ENCODE measurements around the gene PGD. TPM values are rescaled to one million over a fixed set of nuclear protein-coding genes. Genes with fewer than 3 reads are reported as not detected.

Gene PGD
- total and polyA plus RNA-seq, 12 donors, result 14.3 to 60.9 (median 31.2) TPM

GRCh38 chr1:10432910-10433700, 34.2 kb downstream of the PGD start:
- H3K27ac ChIP-seq, result no peak overlapping the region
- peaks cover 0 to 19% (median 13%) of the 10 kb centered on the region in 9 donors for H3K4me1 ChIP-seq
- 81% methylated on average over 14 of the region's 14 CpGs for WGBS, 2 donors
- no peak for DNase-seq
- ATAC-seq, result no peak
- TF ChIP-seq, protein P1, sequence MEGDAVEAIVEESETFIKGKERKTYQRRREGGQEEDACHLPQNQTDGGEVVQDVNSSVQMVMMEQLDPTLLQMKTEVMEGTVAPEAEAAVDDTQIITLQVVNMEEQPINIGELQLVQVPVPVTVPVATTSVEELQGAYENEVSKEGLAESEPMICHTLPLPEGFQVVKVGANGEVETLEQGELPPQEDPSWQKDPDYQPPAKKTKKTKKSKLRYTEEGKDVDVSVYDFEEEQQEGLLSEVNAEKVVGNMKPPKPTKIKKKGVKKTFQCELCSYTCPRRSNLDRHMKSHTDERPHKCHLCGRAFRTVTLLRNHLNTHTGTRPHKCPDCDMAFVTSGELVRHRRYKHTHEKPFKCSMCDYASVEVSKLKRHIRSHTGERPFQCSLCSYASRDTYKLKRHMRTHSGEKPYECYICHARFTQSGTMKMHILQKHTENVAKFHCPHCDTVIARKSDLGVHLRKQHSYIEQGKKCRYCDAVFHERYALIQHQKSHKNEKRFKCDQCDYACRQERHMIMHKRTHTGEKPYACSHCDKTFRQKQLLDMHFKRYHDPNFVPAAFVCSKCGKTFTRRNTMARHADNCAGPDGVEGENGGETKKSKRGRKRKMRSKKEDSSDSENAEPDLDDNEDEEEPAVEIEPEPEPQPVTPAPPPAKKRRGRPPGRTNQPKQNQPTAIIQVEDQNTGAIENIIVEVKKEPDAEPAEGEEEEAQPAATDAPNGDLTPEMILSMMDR (IDR thresholded peaks at IDR 0.05), result no peak
- H3K9me3 ChIP-seq, result no peaks in the 10 kb centered on the region
- intact Hi-C loops (cut with DNase I), result loop anchor here in 6 of 10 donors (5.0 to 10.0 kb wide), 5 partner anchors 39 to 806 kb away; partner anchors contain the start of genes DFFA (in 1 of the 6) and PEX14 (in 1 of the 6)
- peaks cover 0 to 6% (median 0%) of the 10 kb centered on the region in 9 donors for H3K36me3 ChIP-seq
- H3K4me3 ChIP-seq, result no peak overlapping the region
- no peaks in the 10 kb centered on the region for H3K27me3 ChIP-seq

DNA sequence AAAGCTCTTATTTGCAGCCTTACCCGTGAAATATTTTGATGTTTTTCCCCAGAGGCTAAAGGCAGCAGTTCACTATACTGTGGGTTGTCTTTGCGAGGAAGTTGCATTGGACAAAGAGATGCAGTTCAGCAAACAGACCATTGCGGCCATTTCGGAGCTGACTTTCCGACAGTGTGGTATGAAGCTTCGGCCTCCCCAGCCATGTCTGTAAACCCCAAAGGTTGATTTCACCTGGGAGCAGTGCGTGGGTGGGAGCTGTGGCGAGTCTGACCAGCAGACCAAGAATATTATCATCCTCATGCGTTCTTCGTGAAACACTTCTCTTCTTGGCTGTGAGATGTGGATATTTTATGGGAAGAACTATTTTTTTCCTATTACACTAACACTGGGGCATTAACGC, 34.9 kb downstream of the PGD start:
- Histone ChIP-seq H3K27ac (no peak overlapping the region), H3K36me3 (peaks cover 0 to 6% (median 0%) of the 10 kb centered on the region in 9 donors), H3K9me3 (no peaks in the 10 kb centered on the region), H3K4me3 (no peak overlapping the region), H3K27me3 (no peaks in the 10 kb centered on the region), H3K4me1 (peaks cover 0 to 24% (median 13%) of the 10 kb centered on the region in 9 donors)
- 88 to 90% methylated on average over 11 of the region's 11 CpGs for WGBS, 2 donors
- TF ChIP-seq, protein P1 (IDR thresholded peaks at IDR 0.05), result no peak
- intact Hi-C loops (cut with DNase I), result loop anchor here in 6 of 10 donors (5.0 to 10.0 kb wide), 5 partner anchors 39 to 806 kb away; partner anchors contain the start of genes DFFA (in 1 of the 6) and PEX14 (in 1 of the 6)
- ATAC-seq (no peak), DNase-seq (no peak)

DNA sequence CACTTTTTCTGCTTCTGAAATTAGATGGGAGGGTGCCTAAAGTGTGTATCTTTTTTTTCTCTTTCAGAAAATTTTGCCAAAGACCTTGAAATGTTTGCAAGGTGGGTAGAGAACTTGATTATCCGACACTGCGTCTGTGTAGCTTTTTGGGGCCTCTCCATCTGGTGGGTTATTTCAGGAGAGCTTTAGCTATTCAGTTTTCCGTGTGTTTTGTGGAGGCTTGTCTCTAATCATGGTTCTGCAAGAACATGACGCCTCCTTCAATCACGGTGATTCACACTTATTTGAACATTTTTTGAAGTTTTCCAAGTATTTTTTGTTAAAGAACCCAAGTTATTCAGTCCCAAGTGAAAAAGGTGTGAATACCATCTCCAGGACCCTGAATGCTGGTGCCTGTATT, 35.7 kb downstream of the PGD start:
- TF ChIP-seq, protein P1 (IDR thresholded peaks at IDR 0.05), result no peak
- intact Hi-C loops (cut with DNase I), result loop anchor here in 6 of 10 donors (5.0 to 10.0 kb wide), 5 partner anchors 38 to 807 kb away; partner anchors contain the start of genes DFFA (in 1 of the 6) and PEX14 (in 1 of the 6)
- H3K36me3 ChIP-seq, result peaks cover 0 to 6% (median 0%) of the 10 kb centered on the region in 9 donors
- H3K9me3 ChIP-seq, result no peaks in the 10 kb centered on the region
- ATAC-seq (no peak), DNase-seq (no peak)
- no peak overlapping the region for H3K27ac ChIP-seq
- 94 to 96% methylated on average over 5 of the region's 5 CpGs for WGBS, 2 donors
- no peak overlapping the region for H3K4me3 ChIP-seq
- peaks cover 0 to 28% (median 12%) of the 10 kb centered on the region in 9 donors for H3K4me1 ChIP-seq
- no peaks in the 10 kb centered on the region for H3K27me3 ChIP-seq

DNA sequence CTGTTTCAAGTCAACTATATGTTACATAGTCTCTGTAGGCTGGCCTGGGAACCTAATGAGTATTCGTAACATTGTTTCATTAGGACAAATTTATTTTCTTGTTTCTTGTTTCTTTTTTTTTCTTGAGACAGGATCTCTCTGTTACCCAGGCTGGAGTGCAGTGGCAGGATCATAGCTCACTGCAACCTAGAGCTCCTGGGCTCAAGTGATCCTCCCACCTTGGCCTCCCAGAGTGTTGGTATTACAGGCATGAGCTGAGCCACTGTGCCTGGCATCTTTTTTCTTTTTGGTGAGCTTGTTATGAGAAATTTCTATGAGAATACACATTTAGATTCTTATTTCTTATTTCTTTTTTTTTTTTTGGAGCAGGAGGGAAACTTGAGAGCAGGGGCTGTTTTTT, 38.2 kb downstream of the PGD start:
- peaks cover 0 to 19% (median 0%) of the 10 kb centered on the region in 9 donors for H3K36me3 ChIP-seq
- no peak overlapping the region for H3K4me3 ChIP-seq
- DNase-seq (no peak), ATAC-seq (no peak)
- H3K4me1 ChIP-seq, result peaks cover 0 to 11% (median 0%) of the 10 kb centered on the region in 9 donors
- intact Hi-C loops (cut with DNase I), result loop anchor here in 2 of 10 donors (10.0 kb wide), 1 partner anchor 58 kb away; no protein-coding TSS in a partner anchor
- TF ChIP-seq, protein P1 (IDR thresholded peaks at IDR 0.05), result no peak
- 92 to 98% methylated on average over 1 of the region's 1 CpG for WGBS, 2 donors
- no peaks in the 10 kb centered on the region for H3K27me3 ChIP-seq
- no peak overlapping the region for H3K27ac ChIP-seq
- no peaks in the 10 kb centered on the region for H3K9me3 ChIP-seq
